ENCODE measurements around the gene DHDH. TPM values are rescaled to one million over a fixed set of nuclear protein-coding genes. Genes with fewer than 3 reads are reported as not detected.

DHDH gene
- total RNA-seq, 1 donor, result under 0.01 TPM

- DNase-seq (ENCODE audit: low read depth in 2 of 3, low spot score in 2 of 3), result no peak
Observed at GRCh38 chr19:48946463-48947257, 13.2 kb downstream of the DHDH start.

GRCh38 chr19:48947258-48947542, 13.7 kb downstream of the DHDH start:
- DNase-seq (ENCODE audit: low read depth in 2 of 3, low spot score in 2 of 3), result no peak

GRCh38 chr19:48950159-48950558, 16.7 kb downstream of the DHDH start:
- DNase-seq (ENCODE audit: low read depth in 2 of 3, low spot score in 2 of 3), result peak in 1 of 3 donors; percentile 21

GRCh38 chr19:48950830-48951519, 17.5 kb downstream of the DHDH start:
- no peak for DNase-seq (ENCODE audit: low read depth in 2 of 3, low spot score in 2 of 3)

- DNase-seq (ENCODE audit: low read depth in 2 of 3, low spot score in 2 of 3), result no peak
Observed at GRCh38 chr19:48953141-48953540, 19.6 kb downstream of the DHDH start.

GRCh38 chr19:48953990-48954594, 20.6 kb downstream of the DHDH start:
- DNase-seq (ENCODE audit: low read depth in 2 of 3, low spot score in 2 of 3), result no peak

- peak; percentile 71 to 88 (median 86) for DNase-seq (ENCODE audit: low read depth in 2 of 3, low spot score in 2 of 3)
Observed at GRCh38 chr19:48954595-48955307, 21.3 kb downstream of the DHDH start, which contains the start of gene BAX. Gene BAX (plus strand): TSS chr19:48954875. CDS start chr19:48954929, 54 bp downstream.

- no peak for DNase-seq (ENCODE audit: low read depth in 2 of 3, low spot score in 2 of 3)
Observed at GRCh38 chr19:48955308-48955958, 21.9 kb downstream of the DHDH start.

- no peak for DNase-seq (ENCODE audit: low read depth in 2 of 3, low spot score in 2 of 3)
Observed at GRCh38 chr19:48958006-48958405, 24.5 kb downstream of the DHDH start.

- DNase-seq (ENCODE audit: low read depth in 2 of 3, low spot score in 2 of 3), result peak in 1 of 3 donors; percentile 25
Observed at GRCh38 chr19:48959341-48960239, 26.1 kb downstream of the DHDH start.

- no peak for DNase-seq (ENCODE audit: low read depth in 2 of 3, low spot score in 2 of 3)
Observed at GRCh38 chr19:48961051-48961649, 27.7 kb downstream of the DHDH start.

GRCh38 chr19:48961673-48962028, 28.2 kb downstream of the DHDH start:
- no peak for DNase-seq (ENCODE audit: low read depth in 2 of 3, low spot score in 2 of 3)

GRCh38 chr19:48962029-48962848, 28.7 kb downstream of the DHDH start:
- peak in 2 of 3 donors; percentile 75 to 82 for DNase-seq (ENCODE audit: low read depth in 2 of 3, low spot score in 2 of 3)

- DNase-seq (ENCODE audit: low read depth in 2 of 3, low spot score in 2 of 3), result no peak
Observed at GRCh38 chr19:48962849-48963165, 29.3 kb downstream of the DHDH start.

- peak in 2 of 3 donors; percentile 77 to 89 for DNase-seq (ENCODE audit: low read depth in 2 of 3, low spot score in 2 of 3)
Observed at GRCh38 chr19:48963371-48964204, 30.1 kb downstream of the DHDH start.

- no peak for DNase-seq (ENCODE audit: low read depth in 2 of 3, low spot score in 2 of 3)
Observed at GRCh38 chr19:48964205-48965039, 30.9 kb downstream of the DHDH start.
